Breast epithelium (tissue), 3 donors: ENCODE results near the gene OSBPL3.

Source experiments
- POLR2A ChIP-seq: fragments of 450-650 bp; IDR thresholded peaks from one replicate; pipeline ENCODE4 v1.6.1; 2016; ENCODE audit warnings: antibody characterized with exemption, mild to moderate bottlenecking, moderate library complexity
- POLR2AphosphoS5 ChIP-seq, 3 donors: sonication (generic); formaldehyde crosslinking; IDR thresholded peaks; one replicate each; pipeline ENCODE4 v1.6.1; 2017; ENCODE audit warnings: antibody characterized with exemption in 3 of 3
- TF ChIP-seq, protein P1 (sequence below), 3 donors: fragments of 450-650 bp; IDR thresholded peaks; one replicate each; pipeline ENCODE4 v1.5.1; 2016 to 2017; ENCODE audit warnings: antibody characterized with exemption in 3 of 3, mild to moderate bottlenecking in 3 of 3, moderate library complexity in 3 of 3

GRCh38 chr7:24847754-24848153, 132.2 kb downstream of the OSBPL3 start:
- TF ChIP-seq, protein P1, sequence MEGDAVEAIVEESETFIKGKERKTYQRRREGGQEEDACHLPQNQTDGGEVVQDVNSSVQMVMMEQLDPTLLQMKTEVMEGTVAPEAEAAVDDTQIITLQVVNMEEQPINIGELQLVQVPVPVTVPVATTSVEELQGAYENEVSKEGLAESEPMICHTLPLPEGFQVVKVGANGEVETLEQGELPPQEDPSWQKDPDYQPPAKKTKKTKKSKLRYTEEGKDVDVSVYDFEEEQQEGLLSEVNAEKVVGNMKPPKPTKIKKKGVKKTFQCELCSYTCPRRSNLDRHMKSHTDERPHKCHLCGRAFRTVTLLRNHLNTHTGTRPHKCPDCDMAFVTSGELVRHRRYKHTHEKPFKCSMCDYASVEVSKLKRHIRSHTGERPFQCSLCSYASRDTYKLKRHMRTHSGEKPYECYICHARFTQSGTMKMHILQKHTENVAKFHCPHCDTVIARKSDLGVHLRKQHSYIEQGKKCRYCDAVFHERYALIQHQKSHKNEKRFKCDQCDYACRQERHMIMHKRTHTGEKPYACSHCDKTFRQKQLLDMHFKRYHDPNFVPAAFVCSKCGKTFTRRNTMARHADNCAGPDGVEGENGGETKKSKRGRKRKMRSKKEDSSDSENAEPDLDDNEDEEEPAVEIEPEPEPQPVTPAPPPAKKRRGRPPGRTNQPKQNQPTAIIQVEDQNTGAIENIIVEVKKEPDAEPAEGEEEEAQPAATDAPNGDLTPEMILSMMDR (IDR thresholded peaks at IDR 0.05) = no peak
- no peak for TF ChIP-seq POLR2A
- no peak for TF ChIP-seq POLR2AphosphoS5 (IDR thresholded peaks at IDR 0.05)
